ENCODE data around the gene SUZ12. TPM values are rescaled to one million over a fixed set of nuclear protein-coding genes. Genes with fewer than 3 reads are reported as not detected.
"Not testable (repeated sequence)": the region's sequence is repeated elsewhere in the genome, so short reads cannot be mapped to it uniquely, and the experiment has no call there.

The SUZ12 gene
- total and polyA plus RNA-seq, 2 of the 4 experiments (the other 2 are of a cell fraction), result 12.2 to 12.3 TPM

DNA sequence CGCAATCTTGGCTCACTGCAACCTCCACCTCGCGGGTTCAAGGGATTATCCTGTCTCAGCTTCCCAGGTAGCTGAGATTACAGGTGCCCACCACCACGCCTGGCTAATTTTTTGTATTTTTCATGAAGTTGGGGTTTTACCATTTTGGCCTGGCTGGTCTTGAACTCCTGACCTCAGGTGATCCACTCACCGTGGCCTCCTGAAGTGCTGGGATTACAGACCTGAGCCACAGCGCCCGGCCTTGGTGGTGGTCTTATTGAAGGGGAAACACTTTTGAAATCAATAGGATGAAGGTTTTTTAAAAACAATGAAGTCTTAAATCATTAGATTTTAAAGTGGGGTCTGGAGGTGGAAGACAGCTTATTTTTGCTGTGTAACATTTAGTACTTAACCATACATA is 5.6 kb downstream of the SUZ12 start:
- H3K56ac ChIP-seq (ENCODE audit: extremely low read depth, insufficient read depth, low read length); H2AFZ ChIP-seq (replicated peaks; ENCODE audit: low read length, poor library complexity); H3K9ac ChIP-seq (ENCODE audit: low read depth, low read length); H2AK9ac ChIP-seq (replicated peaks; ENCODE audit: low read depth, low read length, poor library complexity); H4K5ac ChIP-seq (ENCODE audit: low read depth, low read length); H3K14ac ChIP-seq (replicated peaks; ENCODE audit: low read depth, low read length); ATAC-seq (ENCODE audit: low read depth); H2AK5ac ChIP-seq (ENCODE audit: low read depth, low read length); H3K9me3 ChIP-seq (ENCODE audit: control insufficient read depth, insufficient read depth, low read length); H3K27me3 ChIP-seq (ENCODE audit: control insufficient read depth, insufficient read depth, low read length); CTCF ChIA-PET; H3K4me1 ChIP-seq (ENCODE audit: control insufficient read depth, insufficient read depth, low read length); H2BK20ac ChIP-seq (ENCODE audit: low read depth, low read length); in situ Hi-C loops (cut with MboI; ENCODE audit: low sequenced_read_pairs); H2BK120ac ChIP-seq (ENCODE audit: low read depth, low read length); H3K4me2 ChIP-seq (ENCODE audit: low read depth, low read length); H4K8ac ChIP-seq (ENCODE audit: low read depth in 2 of 2, low read length in 2 of 2); H4K91ac ChIP-seq (ENCODE audit: insufficient read depth, low read depth, low read length); DNase-seq; H3K18ac ChIP-seq (ENCODE audit: low read depth, low read length); H3K23ac ChIP-seq (ENCODE audit: low read depth, low read length); H3K4ac ChIP-seq (ENCODE audit: low read depth, low read length); H3K27ac ChIP-seq (ENCODE audit: insufficient read depth, low read length); H3K4me3 ChIP-seq (ENCODE audit: insufficient read depth, low read depth, low read length); H3K36me3 ChIP-seq (ENCODE audit: control insufficient read depth, insufficient read depth, low read length); H2BK5ac ChIP-seq (ENCODE audit: low read depth, low read length, poor library complexity, severe bottlenecking); H3K9me1 ChIP-seq (ENCODE audit: insufficient read depth, low read length); H2BK15ac ChIP-seq (ENCODE audit: low read depth, low read length); H4K20me1 ChIP-seq (ENCODE audit: insufficient read depth, low read length); POLR2A ChIA-PET (ENCODE audit: unreplicated experiment); dilution Hi-C loops (cut with HindIII; ENCODE audit: low sequenced_read_pairs, unreplicated experiment); BruUV-seq (replicated peaks): not testable (repeated sequence)
- 67% methylated on average over 1 of the region's 7 CpGs; no CpG with 5 or more reads in 1 of the 2 experiments for WGBS, 2 experiments (ENCODE audit: extremely low coverage in 2 of 2, insufficient read length in 1 of 2)
- intact Hi-C loops (cut with micrococcal nuclease), result loop anchor here (10.0 kb wide), 1 partner anchor 52 kb away; no protein-coding TSS in a partner anchor
- H3K79me1 ChIP-seq (ENCODE audit: low read depth in 1 of 2, low read length in 2 of 2), result peaks cover 4 to 17% of the 10 kb centered on the region in 2 experiments; a peak in 3 of 4 replicates

- POLR2A ChIA-PET (ENCODE audit: unreplicated experiment); H4K91ac ChIP-seq (ENCODE audit: insufficient read depth, low read depth, low read length); H3K27me3 ChIP-seq (ENCODE audit: control insufficient read depth, insufficient read depth, low read length); H2BK120ac ChIP-seq (ENCODE audit: low read depth, low read length); H3K27ac ChIP-seq (ENCODE audit: insufficient read depth, low read length); ATAC-seq (ENCODE audit: low read depth); H2BK15ac ChIP-seq (ENCODE audit: low read depth, low read length); CTCF ChIA-PET; H4K5ac ChIP-seq (ENCODE audit: low read depth, low read length); H2AK9ac ChIP-seq (replicated peaks; ENCODE audit: low read depth, low read length, poor library complexity); H3K14ac ChIP-seq (replicated peaks; ENCODE audit: low read depth, low read length); DNase-seq; BruUV-seq (replicated peaks); H3K4me3 ChIP-seq (ENCODE audit: insufficient read depth, low read depth, low read length); H3K23ac ChIP-seq (ENCODE audit: low read depth, low read length); H4K20me1 ChIP-seq (ENCODE audit: insufficient read depth, low read length); H3K4me1 ChIP-seq (ENCODE audit: control insufficient read depth, insufficient read depth, low read length); H4K8ac ChIP-seq (ENCODE audit: low read depth in 2 of 2, low read length in 2 of 2); H3K9me1 ChIP-seq (ENCODE audit: insufficient read depth, low read length); H2AK5ac ChIP-seq (ENCODE audit: low read depth, low read length); H3K4me2 ChIP-seq (ENCODE audit: low read depth, low read length); H3K4ac ChIP-seq (ENCODE audit: low read depth, low read length); H3K9ac ChIP-seq (ENCODE audit: low read depth, low read length); H3K9me3 ChIP-seq (ENCODE audit: control insufficient read depth, insufficient read depth, low read length); in situ Hi-C loops (cut with MboI; ENCODE audit: low sequenced_read_pairs); H2AFZ ChIP-seq (replicated peaks; ENCODE audit: low read length, poor library complexity); H2BK5ac ChIP-seq (ENCODE audit: low read depth, low read length, poor library complexity, severe bottlenecking); dilution Hi-C loops (cut with HindIII; ENCODE audit: low sequenced_read_pairs, unreplicated experiment); intact Hi-C loops (cut with micrococcal nuclease); H3K18ac ChIP-seq (ENCODE audit: low read depth, low read length); H3K56ac ChIP-seq (ENCODE audit: extremely low read depth, insufficient read depth, low read length); H2BK20ac ChIP-seq (ENCODE audit: low read depth, low read length): not testable (repeated sequence)
- peaks cover 8 to 17% of the 10 kb centered on the region in 2 experiments for H3K79me1 ChIP-seq (ENCODE audit: low read depth in 1 of 2, low read length in 2 of 2)
- peaks cover 27% of the 10 kb centered on the region for H3K36me3 ChIP-seq (ENCODE audit: control insufficient read depth, insufficient read depth, low read length)
- no CpG with 5 or more reads among the region's 3 CpGs for WGBS, 2 experiments (ENCODE audit: extremely low coverage in 2 of 2, insufficient read length in 1 of 2)
These were observed 15.1 kb downstream of the SUZ12 start for GRCh38 chr17:31951953-31952352.

Data from IMR-90 (cell line).